Measurements from ENCODE around the gene APBB2. TPM values are rescaled to one million over a fixed set of nuclear protein-coding genes. Genes with fewer than 3 reads are reported as not detected.

The APBB2 gene
- total and polyA plus RNA-seq, 4 donors = 22.7 to 101 (median 64.4) TPM

DNA sequence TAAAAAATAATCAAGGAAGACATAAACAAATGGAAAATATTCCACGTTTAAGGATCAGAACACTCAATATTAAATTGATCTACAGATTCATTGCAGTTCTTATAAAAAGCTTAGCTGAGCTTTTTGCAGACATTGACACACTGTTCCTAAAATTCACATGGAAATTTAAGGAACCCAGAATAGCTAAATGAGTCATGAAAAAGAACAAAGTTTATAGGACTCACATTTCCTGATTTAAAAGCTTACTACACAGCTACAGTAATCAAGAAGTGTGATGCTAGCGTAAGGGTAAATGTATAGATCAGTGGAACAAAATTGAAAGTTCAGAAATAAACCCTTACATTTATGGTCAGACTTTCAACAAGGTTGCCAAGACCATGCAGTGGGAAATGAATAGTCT lies 431.5 kb downstream of the APBB2 start:
- no peak for DNase-seq
- WGBS, 2 donors = 86 to 87% methylated on average over 2 of the region's 2 CpGs
- no peak for ATAC-seq (ENCODE audit: low FRiP score)
- intact Hi-C loops (cut with DNase I) = no loop called here
- Histone ChIP-seq H3K27me3 (ENCODE audit: control insufficient read depth in 1 of 2, insufficient read depth in 2 of 2, low read length in 1 of 2) (no peaks in the 10 kb centered on the region), H3K27ac (ENCODE audit: low read depth in 1 of 2, low read length in 2 of 2) (no peak overlapping the region), H3K4me3 (ENCODE audit: low read length in 2 of 2) (no peak overlapping the region), H3K36me3 (ENCODE audit: control insufficient read depth in 1 of 2, insufficient read depth in 2 of 2, low read length in 1 of 2) (peaks cover 0 to 2% of the 10 kb centered on the region in 2 donors), H3K9me3 (ENCODE audit: control insufficient read depth, low read length) (peaks cover 2% of the 10 kb centered on the region), H3K4me1 (ENCODE audit: control insufficient read depth in 1 of 2, insufficient read depth in 2 of 2, low read length in 2 of 2) (no peaks in the 10 kb centered on the region)

DNA sequence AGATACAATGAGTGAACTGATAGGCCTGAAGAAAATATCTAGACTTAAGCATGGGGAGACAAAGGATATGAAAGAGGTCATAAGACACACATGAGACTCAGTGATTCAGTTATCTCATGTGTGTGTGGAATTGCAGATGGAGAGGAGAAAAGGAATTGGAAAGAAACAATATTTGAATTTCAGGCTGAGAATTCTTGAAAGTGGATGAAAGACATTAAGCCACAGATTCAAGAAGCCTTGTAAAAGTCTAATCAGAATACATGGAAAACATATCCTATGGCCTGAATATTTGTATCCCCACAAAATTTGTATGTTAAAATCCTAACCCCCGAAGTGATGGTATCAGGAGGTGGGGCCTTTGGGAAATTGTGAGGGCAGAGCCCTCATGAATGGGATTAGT lies 436.3 kb downstream of the APBB2 start:
- no peak for DNase-seq
- Histone ChIP-seq H3K36me3 (ENCODE audit: control insufficient read depth in 1 of 2, insufficient read depth in 2 of 2, low read length in 1 of 2) (peaks cover 0 to 5% of the 10 kb centered on the region in 2 donors), H3K9me3 (ENCODE audit: control insufficient read depth, low read length) (peaks cover 2% of the 10 kb centered on the region), H3K27ac (ENCODE audit: low read depth in 1 of 2, low read length in 2 of 2) (no peak overlapping the region), H3K4me3 (ENCODE audit: low read length in 2 of 2) (no peak overlapping the region), H3K4me1 (ENCODE audit: control insufficient read depth in 1 of 2, insufficient read depth in 2 of 2, low read length in 2 of 2) (no peaks in the 10 kb centered on the region), H3K27me3 (ENCODE audit: control insufficient read depth in 1 of 2, insufficient read depth in 2 of 2, low read length in 1 of 2) (no peaks in the 10 kb centered on the region)
- ATAC-seq (ENCODE audit: low FRiP score) = no peak
- intact Hi-C loops (cut with DNase I) = no loop called here
- WGBS, 2 donors = 95 to 97% methylated on average over 1 of the region's 1 CpG

DNA sequence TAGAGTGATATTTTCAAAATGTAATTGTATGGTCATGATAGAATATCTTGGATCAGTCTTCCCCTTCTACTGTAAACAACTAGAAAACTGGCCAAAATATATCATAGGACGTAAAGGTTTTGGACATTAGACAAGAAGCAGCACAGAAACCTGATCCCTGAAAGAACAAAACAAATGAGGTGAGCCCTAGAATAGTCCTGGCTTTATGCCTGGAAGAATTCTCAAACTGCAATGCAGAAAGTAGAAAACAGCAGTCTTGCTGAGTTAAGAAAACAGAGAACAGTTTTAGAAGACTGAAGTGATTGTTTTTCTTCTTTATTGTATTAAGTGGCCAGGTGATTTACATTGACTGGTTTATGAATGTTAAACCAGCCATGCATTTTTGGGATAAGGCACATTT lies 445.1 kb downstream of the APBB2 start:
- no peaks in the 10 kb centered on the region for H3K9me3 ChIP-seq (ENCODE audit: control insufficient read depth, low read length)
- WGBS, 2 donors = 15 to 22% methylated on average over 1 of the region's 1 CpG
- no peak for DNase-seq
- no peak overlapping the region for H3K4me3 ChIP-seq (ENCODE audit: low read length in 2 of 2)
- no peaks in the 10 kb centered on the region for H3K4me1 ChIP-seq (ENCODE audit: control insufficient read depth in 1 of 2, insufficient read depth in 2 of 2, low read length in 2 of 2)
- ATAC-seq (ENCODE audit: low FRiP score) = no peak
- H3K36me3 ChIP-seq (ENCODE audit: control insufficient read depth in 1 of 2, insufficient read depth in 2 of 2, low read length in 1 of 2) = no peaks in the 10 kb centered on the region
- no peak overlapping the region for H3K27ac ChIP-seq (ENCODE audit: low read depth in 1 of 2, low read length in 2 of 2)
- intact Hi-C loops (cut with DNase I) = no loop called here
- no peaks in the 10 kb centered on the region for H3K27me3 ChIP-seq (ENCODE audit: control insufficient read depth in 1 of 2, insufficient read depth in 2 of 2, low read length in 1 of 2)

DNA sequence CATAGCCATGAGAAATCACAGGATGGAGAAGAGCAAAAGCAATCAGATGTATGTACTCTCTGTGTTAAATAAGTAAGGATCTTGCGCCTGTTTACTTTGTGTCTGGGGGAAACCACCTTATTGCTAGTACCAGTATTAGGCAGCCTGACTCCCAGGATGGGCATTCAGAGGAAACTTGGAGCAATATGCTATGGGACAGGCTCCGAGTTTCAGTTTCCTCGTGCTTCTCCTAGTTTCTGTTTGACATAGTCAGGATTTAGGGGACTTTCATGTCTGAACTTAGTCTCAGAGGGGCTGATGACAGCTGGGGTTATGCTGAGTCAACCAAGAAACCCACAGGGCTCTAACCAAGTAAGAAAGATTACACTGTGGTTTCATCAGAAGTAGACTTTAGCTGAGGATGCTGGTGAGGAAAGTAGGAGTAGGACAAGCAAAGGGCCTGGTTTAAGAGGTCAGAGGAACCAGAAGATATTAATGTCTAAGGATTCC lies 451.1 kb downstream of the APBB2 start:
- H3K27ac ChIP-seq (ENCODE audit: low read depth in 1 of 2, low read length in 2 of 2) = no peak overlapping the region
- no peaks in the 10 kb centered on the region for H3K27me3 ChIP-seq (ENCODE audit: control insufficient read depth in 1 of 2, insufficient read depth in 2 of 2, low read length in 1 of 2)
- DNase-seq = no peak
- WGBS, 2 donors = 74 to 75% methylated on average over 3 of the region's 3 CpGs
- no peak overlapping the region for H3K4me3 ChIP-seq (ENCODE audit: low read length in 2 of 2)
- ATAC-seq (ENCODE audit: low FRiP score) = no peak
- H3K36me3 ChIP-seq (ENCODE audit: control insufficient read depth in 1 of 2, insufficient read depth in 2 of 2, low read length in 1 of 2) = no peaks in the 10 kb centered on the region
- intact Hi-C loops (cut with DNase I) = no loop called here
- no peaks in the 10 kb centered on the region for H3K4me1 ChIP-seq (ENCODE audit: control insufficient read depth in 1 of 2, insufficient read depth in 2 of 2, low read length in 2 of 2)
- H3K9me3 ChIP-seq (ENCODE audit: control insufficient read depth, low read length) = no peaks in the 10 kb centered on the region

Other genes with a start within 250 kb of the APBB2 start
- gene UCHL1, start 42.4 kb upstream of the APBB2 start, total RNA-seq = 10 to 100 TPM; 37.5 to 49.2 TPM
- 100 to 1,000 TPM in 1 of 2 donors, 10 to 100 TPM in 1; 85.1 to 110 TPM for gene UCHL1, start 42.4 kb upstream of the APBB2 start, polyA plus RNA-seq